AG09319 (cell line): ENCODE measurements around the gene ACOXL.

Experiments
- DNase-seq: peaks from one replicate; pipeline ENCODE4 v3.0.0-alpha.2; 2010; ENCODE audit warnings: low read depth; ENCODE audit errors: extremely low read depth
- CTCF ChIP-seq: IDR thresholded peaks from 2 replicates; pipeline ENCODE4 v1.5.1; 2011; ENCODE audit warnings: low read depth, mild to moderate bottlenecking, inconsistent platforms, low read length, moderate library complexity

Gene ACOXL

GRCh38 chr2:110740747-110741349, 8.5 kb downstream of the ACOXL start:
- DNase-seq, result no peak
- no peak for TF ChIP-seq CTCF

GRCh38 chr2:110741491-110741980, 9.2 kb downstream of the ACOXL start:
- DNase-seq, result no peak
- TF ChIP-seq CTCF, result no peak

GRCh38 chr2:110742412-110742811, 10.0 kb downstream of the ACOXL start:
- DNase-seq, result no peak
- TF ChIP-seq CTCF, result no peak

GRCh38 chr2:110743600-110743999, 11.2 kb downstream of the ACOXL start:
- TF ChIP-seq CTCF, result no peak
- DNase-seq, result no peak

- TF ChIP-seq CTCF, result no peak
Measured at GRCh38 chr2:110744429-110744828, 12.1 kb downstream of the ACOXL start.

GRCh38 chr2:110745048-110745447, 12.7 kb downstream of the ACOXL start:
- no peak for TF ChIP-seq CTCF
- DNase-seq, result no peak

More at GRCh38 chr2:110744429-110744828, 12.1 kb downstream of the ACOXL start:
- DNase-seq, result no peak

DNA sequence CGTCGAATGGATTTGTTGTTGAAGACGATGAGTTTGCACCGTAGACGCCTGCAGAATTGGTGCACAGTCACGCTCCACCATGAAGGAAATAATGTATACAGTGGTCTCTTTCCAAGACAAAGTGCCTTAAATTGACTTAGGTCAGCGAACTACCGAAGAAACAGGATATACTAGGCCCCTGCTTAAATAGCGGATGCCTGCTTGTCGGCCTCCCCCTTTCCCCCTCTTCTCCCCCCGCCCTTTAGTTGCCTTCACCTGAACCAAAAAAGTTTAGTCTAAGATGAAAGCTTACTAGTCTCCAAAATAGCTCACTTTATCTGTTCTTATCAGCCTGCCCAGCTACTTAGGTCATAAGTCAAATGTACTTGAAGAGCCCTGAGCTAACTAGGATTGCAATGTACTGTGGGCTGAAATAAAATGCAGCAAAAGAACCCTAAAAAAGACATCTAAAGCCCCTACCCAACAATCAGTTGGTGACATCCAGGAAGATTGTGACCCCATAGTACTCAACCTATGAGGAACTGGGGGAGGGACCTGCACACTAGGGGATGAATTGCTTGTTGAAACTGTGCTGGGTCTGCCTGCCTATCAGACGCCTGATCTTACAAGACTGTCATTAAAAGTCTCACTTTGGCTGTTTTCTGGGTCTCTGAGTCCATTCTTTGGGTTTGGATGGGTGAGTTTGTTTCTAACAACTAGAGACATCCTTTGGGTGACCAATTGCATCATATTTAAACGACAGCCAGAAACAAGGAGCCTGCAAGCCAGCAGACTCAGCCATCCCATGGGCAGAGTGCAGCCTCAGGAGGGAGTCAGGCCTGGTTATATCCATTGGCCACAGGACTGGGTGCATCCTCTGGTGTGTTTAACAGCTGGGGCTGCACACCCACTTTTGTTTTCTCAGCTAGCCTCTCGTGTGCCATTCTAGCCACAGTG, 14.5 kb downstream of the ACOXL start:
- no peak for DNase-seq
- TF ChIP-seq CTCF, result no peak
